GM20000 (cell line): ENCODE data around the gene RHOB.
"Not testable (repeated sequence)": the region's sequence is repeated elsewhere in the genome, so short reads cannot be mapped to it uniquely, and the experiment has no call there.

Experiments
- DNase-seq: peaks from one replicate; pipeline ENCODE4 v3.0.0; 2012; ENCODE audit warnings: low spot score
- TF ChIP-seq, protein P1 (sequence below): IDR thresholded peaks from 2 replicates; pipeline ENCODE4 v1.5.1; 2012; ENCODE audit warnings: mild to moderate bottlenecking, control low read depth; ENCODE audit errors: extremely low read depth, missing control alignments

Gene RHOB

GRCh38 chr2:20434588-20435294, 12.1 kb upstream of the RHOB start:
- no peak for DNase-seq
- TF ChIP-seq, protein P1, sequence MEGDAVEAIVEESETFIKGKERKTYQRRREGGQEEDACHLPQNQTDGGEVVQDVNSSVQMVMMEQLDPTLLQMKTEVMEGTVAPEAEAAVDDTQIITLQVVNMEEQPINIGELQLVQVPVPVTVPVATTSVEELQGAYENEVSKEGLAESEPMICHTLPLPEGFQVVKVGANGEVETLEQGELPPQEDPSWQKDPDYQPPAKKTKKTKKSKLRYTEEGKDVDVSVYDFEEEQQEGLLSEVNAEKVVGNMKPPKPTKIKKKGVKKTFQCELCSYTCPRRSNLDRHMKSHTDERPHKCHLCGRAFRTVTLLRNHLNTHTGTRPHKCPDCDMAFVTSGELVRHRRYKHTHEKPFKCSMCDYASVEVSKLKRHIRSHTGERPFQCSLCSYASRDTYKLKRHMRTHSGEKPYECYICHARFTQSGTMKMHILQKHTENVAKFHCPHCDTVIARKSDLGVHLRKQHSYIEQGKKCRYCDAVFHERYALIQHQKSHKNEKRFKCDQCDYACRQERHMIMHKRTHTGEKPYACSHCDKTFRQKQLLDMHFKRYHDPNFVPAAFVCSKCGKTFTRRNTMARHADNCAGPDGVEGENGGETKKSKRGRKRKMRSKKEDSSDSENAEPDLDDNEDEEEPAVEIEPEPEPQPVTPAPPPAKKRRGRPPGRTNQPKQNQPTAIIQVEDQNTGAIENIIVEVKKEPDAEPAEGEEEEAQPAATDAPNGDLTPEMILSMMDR, result no peak

- DNase-seq, result not testable (repeated sequence)
Observed at GRCh38 chr2:20435456-20435855, 11.4 kb upstream of the RHOB start.

DNA sequence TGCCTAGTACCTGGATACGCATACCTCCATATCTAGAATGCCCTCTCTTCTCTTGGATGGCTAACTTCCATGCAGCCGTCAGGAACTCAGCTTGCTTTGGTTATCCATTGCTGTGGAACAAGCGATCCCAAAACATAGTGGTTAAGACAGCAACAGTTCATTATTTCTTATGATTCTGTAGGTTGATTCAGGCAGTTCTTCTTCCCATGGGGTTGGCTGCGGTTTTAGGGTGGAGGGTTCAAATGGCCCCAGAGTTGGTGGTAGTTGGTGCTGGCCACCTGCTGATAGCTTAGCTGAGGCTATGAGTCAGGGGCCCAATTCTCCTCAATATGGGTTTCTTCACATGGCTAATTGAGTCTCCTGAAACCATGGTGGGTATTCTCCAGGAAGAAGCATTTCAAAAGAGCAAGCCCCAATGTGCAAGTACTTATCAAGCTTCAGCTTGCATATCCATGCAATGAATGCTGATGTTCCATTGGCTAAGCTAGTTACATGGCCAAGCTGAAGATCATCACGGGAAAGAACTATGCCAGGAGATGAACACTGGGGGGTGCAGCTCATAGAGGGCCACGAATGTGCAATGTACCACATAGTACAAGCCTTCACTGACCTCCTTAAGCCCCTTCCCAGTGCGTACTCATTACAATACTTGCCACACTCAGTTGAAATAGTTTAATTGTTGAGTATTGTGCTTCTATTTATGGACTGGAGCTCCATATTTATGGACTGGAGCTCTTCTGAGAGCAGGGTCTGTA, 10.0 kb upstream of the RHOB start:
- no peak for DNase-seq
- TF ChIP-seq, protein P1, result no peak

GRCh38 chr2:20438334-20439192, 8.3 kb upstream of the RHOB start:
- no peak for DNase-seq
- TF ChIP-seq, protein P1, result no peak

DNA sequence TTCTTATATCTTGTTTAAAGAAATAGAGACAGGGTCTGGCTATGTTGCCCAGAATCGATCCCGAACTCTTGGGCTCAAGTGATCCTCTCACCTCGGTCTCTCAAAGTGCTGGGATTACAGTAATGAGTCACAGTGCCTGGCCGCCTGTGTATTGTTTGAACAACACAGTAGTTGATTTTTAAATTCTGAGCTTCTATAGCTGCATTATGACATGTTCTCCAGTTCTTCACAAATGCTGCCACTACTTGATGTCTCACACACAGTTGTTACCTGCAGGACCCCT, 7.7 kb upstream of the RHOB start:
- DNase-seq, result no peak
- TF ChIP-seq, protein P1, result no peak

DNA sequence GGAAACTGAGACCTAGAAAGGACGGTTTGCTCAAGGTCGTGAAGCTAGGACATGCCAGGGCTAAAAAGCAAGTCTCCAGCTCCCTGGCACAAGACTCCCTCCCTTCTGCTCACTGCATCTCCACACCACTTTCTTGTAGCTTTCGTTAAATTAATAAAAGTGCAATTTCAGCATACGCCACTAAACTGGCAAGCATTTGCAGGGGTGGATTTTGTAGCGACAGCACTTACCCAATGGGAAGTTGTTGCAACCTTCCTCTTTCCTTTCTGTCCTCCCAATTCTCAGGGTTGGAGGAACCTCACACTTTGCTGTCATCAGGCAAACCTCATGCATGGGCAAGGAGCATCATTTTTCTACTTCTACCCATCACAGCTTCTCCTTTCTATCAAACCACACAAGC, 7.4 kb upstream of the RHOB start:
- TF ChIP-seq, protein P1, result no peak
- no peak for DNase-seq

- no peak for DNase-seq
- TF ChIP-seq, protein P1, result no peak
Observed at GRCh38 chr2:20440001-20440560, 6.8 kb upstream of the RHOB start.
